ENCODE measurements around the gene S100PBP.

Gene S100PBP

GRCh38 chr1:32817159-32817814 is at the start of gene S100PBP, which contains the start of gene YARS1:
Gene S100PBP (plus strand): TSS chr1:32817653. CDS start chr1:32826100, 8,447 bp downstream.
Gene YARS1 (minus strand): TSS chr1:32817358. CDS start chr1:32817244, 114 bp downstream.
- peak; percentile 100 for DNase-seq (ENCODE audit: low read depth)

GRCh38 chr1:32768110-32768850 is 49.2 kb upstream of the S100PBP start:
- no peak for DNase-seq (ENCODE audit: low read depth)

- no peak for DNase-seq (ENCODE audit: low read depth)
Observed at GRCh38 chr1:32769524-32770220, 47.8 kb upstream of the S100PBP start.

- DNase-seq (ENCODE audit: low read depth) = no peak
Observed at GRCh38 chr1:32770221-32770731, 47.2 kb upstream of the S100PBP start.

- DNase-seq (ENCODE audit: low read depth) = no peak
Observed at GRCh38 chr1:32770741-32771548, 46.5 kb upstream of the S100PBP start.

GRCh38 chr1:32771561-32772280 is 45.7 kb upstream of the S100PBP start:
- DNase-seq (ENCODE audit: low read depth) = no peak

GRCh38 chr1:32772281-32773017 is 45.0 kb upstream of the S100PBP start:
- DNase-seq (ENCODE audit: low read depth) = no peak

GRCh38 chr1:32773018-32773763 is 44.3 kb upstream of the S100PBP start:
- DNase-seq (ENCODE audit: low read depth) = peak; percentile 49

GRCh38 chr1:32773764-32774463 is 43.5 kb upstream of the S100PBP start:
- DNase-seq (ENCODE audit: low read depth) = no peak

- no peak for DNase-seq (ENCODE audit: low read depth)
Observed at GRCh38 chr1:32774464-32774808, 43.0 kb upstream of the S100PBP start.

- no peak for DNase-seq (ENCODE audit: low read depth)
Observed at GRCh38 chr1:32774950-32775634, 42.4 kb upstream of the S100PBP start.

GRCh38 chr1:32775640-32776337 is 41.7 kb upstream of the S100PBP start:
- DNase-seq (ENCODE audit: low read depth) = no peak

GRCh38 chr1:32779242-32779641 is 38.2 kb upstream of the S100PBP start:
- no peak for DNase-seq (ENCODE audit: low read depth)

- DNase-seq (ENCODE audit: low read depth) = no peak
Observed at GRCh38 chr1:32780005-32780404, 37.4 kb upstream of the S100PBP start.

GRCh38 chr1:32780628-32781234 is 36.7 kb upstream of the S100PBP start:
- no peak for DNase-seq (ENCODE audit: low read depth)

- no peak for DNase-seq (ENCODE audit: low read depth)
Observed at GRCh38 chr1:32782086-32782485, 35.4 kb upstream of the S100PBP start.

GRCh38 chr1:32783851-32784250 is 33.6 kb upstream of the S100PBP start:
- no peak for DNase-seq (ENCODE audit: low read depth)

Measured in activated T-helper 9 cell treated with anti-CD3 and anti-CD28 coated beads, Interleukin-2, amount 50 U/mL, for 16 hours (primary cell).